Right lobe of liver (tissue), 6 donors: Measurements from ENCODE around the gene PGAP2. TPM values are rescaled to one million over a fixed set of nuclear protein-coding genes. Genes with fewer than 3 reads are reported as not detected.

Experiments used
- ATAC-seq, 4 donors: fragments of 200-7000 bp; cut with Tn5 transposase; one replicate each; pipeline ENCODE4 v1.9.1; 2020; ENCODE audit warnings: mild to moderate bottlenecking in 4 of 4, moderate library complexity in 4 of 4
- DNase-seq, 3 donors: peaks; one replicate each; pipeline ENCODE4 v3.0.0-alpha.2; 2020
- H3K27ac ChIP-seq, 3 donors: fragments of 200-600 bp; one replicate each; pipeline ENCODE4 v1.8.0; 2022
- H3K27me3 ChIP-seq, 2 donors: fragments of 200-600 bp; one replicate each; pipeline ENCODE4 v1.8.0; 2022
- H3K36me3 ChIP-seq, 4 donors: fragments of 200-600 bp; sonication (generic) in 1 of 4; one replicate each; pipeline versions ENCODE4 v1.5.1 to v1.8.0; 2017 to 2022; ENCODE audit warnings: control low read depth in 1 of 4
- H3K4me1 ChIP-seq, 4 donors: fragments of 200-600 bp; sonication (generic) in 1 of 4; one replicate each; pipeline versions ENCODE4 v1.5.1 to v1.8.0; 2017 to 2022; ENCODE audit warnings: control low read depth in 1 of 4
- H3K4me3 ChIP-seq, 3 donors: fragments of 200-600 bp; one replicate each; pipeline ENCODE4 v1.8.0; 2022
- H3K9me3 ChIP-seq, 4 donors: fragments of 200-600 bp; sonication (generic) in 1 of 4; one replicate each; pipeline versions ENCODE4 v1.5.1 to v1.8.0; 2017 to 2022; ENCODE audit warnings: control low read depth in 1 of 4
- POLR2A ChIP-seq: fragments of 450-650 bp; IDR thresholded peaks from one replicate; pipeline ENCODE4 v1.6.1; 2017; ENCODE audit warnings: antibody characterized with exemption, mild to moderate bottlenecking
- WGBS: methylation state at CpG from one replicate; pipeline ENCODE4 v1.1.6; 2018; ENCODE audit warnings: low coverage, low lambda C conversion rate; ENCODE audit not compliant: insufficient coverage; ENCODE audit errors: missing lambda C conversion rate; 5-methylcytosine and 5-hydroxymethylcytosine counted together
- intact Hi-C, 2 donors: fragments of 100-400 bp; cut with DNase I; formaldehyde crosslinking; loops; one replicate each; pipeline versions ENCODE4 v1.11.2 to v1.14.1; 2022
- total RNA-seq, 6 experiments: library from RNA; depleted of rRNA in 2 of 6; stranded (reverse); fragments of >200 nt in 2 of 6; fragmentation: NEBNext Ultra II Directional in 3 of 6; extraction: Animal tissue kit (Norgen Biotek cat#: 25700) in 3 of 6; gene quantifications; one replicate each; pipeline versions ENCODE4 v1.1.0 to v1.2.4, GENCODE V29; 2016 to 2023
- TF ChIP-seq, protein P1 (sequence below), 4 donors: fragments of 200-600 bp in 3 of 4; fragments of 450-650 bp in 1 of 4; IDR thresholded peaks; one replicate each; pipeline versions ENCODE4 v1.5.1 to v1.8.0; 2016 to 2022; ENCODE audit warnings: antibody characterized with exemption in 4 of 4, mild to moderate bottlenecking in 2 of 4
- donor health status: DM: no; HTN: yes; CAD: no.
- donor health status: DM: no; HTN: no; CAD: no.
- donor health status: DM: no; HTN: no; CAD: no.
- donor health status: DM: no; HTN: yes; CAD: no.
- donor health status: DM: no; HTN: yes; CAD: no.

The PGAP2 gene
- total RNA-seq, 6 experiments from 2014 or later, result 14.8 to 26.8 (median 17.9) TPM

DNA sequence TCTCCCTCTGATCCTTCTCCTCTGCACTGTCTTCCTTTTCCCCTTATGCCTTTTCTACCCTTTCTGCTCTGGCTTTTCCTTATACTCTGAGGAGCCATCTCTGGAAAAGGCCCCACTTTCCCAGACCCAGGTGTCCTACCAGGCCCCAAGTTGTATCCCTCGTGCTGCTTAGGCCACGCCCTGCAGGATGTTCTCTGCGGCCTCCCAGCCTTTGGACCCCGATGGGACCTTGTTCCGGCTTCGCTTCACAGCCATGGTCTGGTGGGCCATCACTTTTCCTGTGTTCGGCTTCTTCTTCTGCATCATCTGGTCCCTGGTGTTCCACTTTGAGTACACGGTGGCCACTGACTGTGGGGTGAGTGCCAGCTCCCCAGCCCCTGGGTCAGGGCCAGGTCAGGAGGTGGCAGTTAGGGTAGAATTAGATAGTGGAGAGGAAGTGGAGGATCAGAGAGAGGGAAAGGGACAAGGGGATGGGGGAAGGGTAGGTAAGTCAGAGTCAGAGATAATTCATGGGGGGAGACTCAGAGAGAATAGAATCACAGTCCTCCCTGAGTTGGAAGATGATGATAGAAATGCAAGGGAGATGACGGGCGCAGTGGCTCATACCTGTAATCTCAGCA lies 8.9 kb downstream of the PGAP2 start:
- Histone ChIP-seq H3K4me3 (no peak overlapping the region), H3K27ac (no peak overlapping the region), H3K36me3 (no peaks in the 10 kb centered on the region), H3K9me3 (no peaks in the 10 kb centered on the region), H3K4me1 (no peaks in the 10 kb centered on the region), H3K27me3 (no peaks in the 10 kb centered on the region)
- intact Hi-C loops, result no loop called here
- DNase-seq (no peak), ATAC-seq (no peak)
- WGBS, result 82% methylated on average over 7 of the region's 10 CpGs
- no peak for TF ChIP-seq POLR2A
- TF ChIP-seq, protein P1, sequence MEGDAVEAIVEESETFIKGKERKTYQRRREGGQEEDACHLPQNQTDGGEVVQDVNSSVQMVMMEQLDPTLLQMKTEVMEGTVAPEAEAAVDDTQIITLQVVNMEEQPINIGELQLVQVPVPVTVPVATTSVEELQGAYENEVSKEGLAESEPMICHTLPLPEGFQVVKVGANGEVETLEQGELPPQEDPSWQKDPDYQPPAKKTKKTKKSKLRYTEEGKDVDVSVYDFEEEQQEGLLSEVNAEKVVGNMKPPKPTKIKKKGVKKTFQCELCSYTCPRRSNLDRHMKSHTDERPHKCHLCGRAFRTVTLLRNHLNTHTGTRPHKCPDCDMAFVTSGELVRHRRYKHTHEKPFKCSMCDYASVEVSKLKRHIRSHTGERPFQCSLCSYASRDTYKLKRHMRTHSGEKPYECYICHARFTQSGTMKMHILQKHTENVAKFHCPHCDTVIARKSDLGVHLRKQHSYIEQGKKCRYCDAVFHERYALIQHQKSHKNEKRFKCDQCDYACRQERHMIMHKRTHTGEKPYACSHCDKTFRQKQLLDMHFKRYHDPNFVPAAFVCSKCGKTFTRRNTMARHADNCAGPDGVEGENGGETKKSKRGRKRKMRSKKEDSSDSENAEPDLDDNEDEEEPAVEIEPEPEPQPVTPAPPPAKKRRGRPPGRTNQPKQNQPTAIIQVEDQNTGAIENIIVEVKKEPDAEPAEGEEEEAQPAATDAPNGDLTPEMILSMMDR (IDR thresholded peaks at IDR 0.05), result no peak

DNA sequence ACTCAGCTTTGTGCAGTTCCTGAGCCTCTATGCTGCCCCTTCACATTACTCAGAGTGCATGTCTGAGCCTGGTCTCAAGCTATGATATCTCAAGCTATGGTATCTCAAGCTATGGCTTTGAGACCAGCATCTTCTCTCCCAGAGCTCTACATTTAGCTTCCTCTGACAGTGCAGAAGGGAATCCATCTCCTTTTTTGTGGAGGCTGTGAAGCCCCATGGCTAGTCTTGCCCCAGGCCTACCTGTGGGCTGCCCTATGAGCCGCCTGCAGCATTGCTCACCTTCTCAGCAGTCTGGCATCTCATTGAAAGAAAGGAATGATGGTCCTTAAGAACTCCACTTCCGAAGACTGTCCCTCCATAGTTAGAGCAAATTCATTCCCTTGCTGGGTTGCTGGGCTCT lies 12.6 kb downstream of the PGAP2 start:
- ATAC-seq (no peak), DNase-seq (no peak)
- intact Hi-C loops, result no loop called here
- Histone ChIP-seq H3K27ac (no peak overlapping the region), H3K36me3 (no peaks in the 10 kb centered on the region), H3K9me3 (no peaks in the 10 kb centered on the region), H3K4me1 (no peaks in the 10 kb centered on the region), H3K4me3 (no peak overlapping the region), H3K27me3 (no peaks in the 10 kb centered on the region)
- TF ChIP-seq, protein P1 (IDR thresholded peaks at IDR 0.05), result no peak
- no peak for TF ChIP-seq POLR2A
- WGBS, result no CpG with 5 or more reads among the region's 2 CpGs

DNA sequence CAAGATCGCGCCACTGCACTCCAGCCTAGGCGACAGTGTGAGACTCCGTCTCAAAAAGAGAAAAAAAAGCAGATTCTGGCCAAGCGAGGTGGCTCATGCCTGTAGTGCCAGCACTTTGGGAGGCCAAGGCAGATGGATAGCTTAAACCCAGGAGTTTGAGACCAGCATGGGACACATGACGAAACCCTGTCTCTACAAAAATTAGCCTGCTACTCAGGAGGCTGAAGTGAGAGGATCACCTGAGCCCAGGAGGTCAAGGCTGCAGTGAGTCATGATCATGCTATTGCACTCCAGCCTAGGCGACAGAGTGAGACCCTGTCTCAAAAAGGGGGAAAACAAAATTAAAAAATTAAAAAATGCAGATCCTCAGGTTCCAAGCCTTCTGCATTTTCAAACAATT lies 14.0 kb downstream of the PGAP2 start:
- DNase-seq (no peak), ATAC-seq (no peak)
- 81% methylated on average over 5 of the region's 7 CpGs for WGBS
- H3K4me1 ChIP-seq, result no peaks in the 10 kb centered on the region
- H3K36me3 ChIP-seq, result peaks cover 0 to 6% (median 4%) of the 10 kb centered on the region in 4 donors
- no peak overlapping the region for H3K27ac ChIP-seq
- no peak for TF ChIP-seq POLR2A
- TF ChIP-seq, protein P1 (IDR thresholded peaks at IDR 0.05), result no peak
- no peaks in the 10 kb centered on the region for H3K27me3 ChIP-seq
- no peak overlapping the region for H3K4me3 ChIP-seq
- intact Hi-C loops, result no loop called here
- H3K9me3 ChIP-seq, result no peaks in the 10 kb centered on the region

DNA sequence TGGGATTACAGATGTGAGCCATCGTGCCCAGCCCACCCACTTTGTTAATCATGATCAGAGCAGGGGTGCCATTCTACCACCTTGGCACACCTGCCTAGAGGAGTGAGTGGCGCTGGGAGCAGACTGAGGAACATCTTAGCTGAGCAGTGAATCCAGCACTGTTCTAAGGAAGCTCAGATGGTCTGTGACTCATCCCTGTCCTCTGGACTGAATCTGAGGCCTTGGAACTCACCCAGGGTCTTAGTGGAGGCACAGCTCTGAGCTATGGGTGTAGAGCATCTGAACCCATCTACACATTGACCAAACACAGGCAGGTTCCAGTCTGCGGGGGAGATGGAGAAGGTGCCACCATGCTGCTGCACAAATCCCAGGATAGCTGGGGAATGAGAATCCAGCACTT lies 14.9 kb downstream of the PGAP2 start:
- WGBS, result 100% methylated on average over 1 of the region's 3 CpGs
- no peak for TF ChIP-seq POLR2A
- TF ChIP-seq, protein P1 (IDR thresholded peaks at IDR 0.05), result no peak
- no peaks in the 10 kb centered on the region for H3K9me3 ChIP-seq

More for the DNA sequence above, 14.9 kb downstream of the PGAP2 start:
- intact Hi-C loops, result no loop called here
- H3K4me3 ChIP-seq, result no peak overlapping the region
- DNase-seq (no peak), ATAC-seq (no peak)
- H3K27ac ChIP-seq, result no peak overlapping the region
- H3K27me3 ChIP-seq, result no peaks in the 10 kb centered on the region
- H3K36me3 ChIP-seq, result peaks cover 0 to 13% (median 10%) of the 10 kb centered on the region in 4 donors
- H3K4me1 ChIP-seq, result no peaks in the 10 kb centered on the region
